HepG2 (cell line): ENCODE data around the gene ZNF524. TPM values are rescaled to one million over a fixed set of nuclear protein-coding genes. Genes with fewer than 3 reads are reported as not detected.

Experiments used
- GMEB2 ChIP-seq: IDR thresholded peaks from 2 replicates; pipeline ENCODE4 v1.6.1; 2016; ENCODE audit warnings: missing biosample characterization, missing genetic modification reagents, low read depth
- IRX3 ChIP-seq: sonication (generic); formaldehyde crosslinking; IDR thresholded peaks from 2 replicates; pipeline ENCODE4 v1.8.1; 2023; ENCODE audit warnings: mild to moderate bottlenecking, low read depth, missing genetic modification reagents, borderline replicate concordance
- JDP2 ChIP-seq: sonication (generic); formaldehyde crosslinking; IDR thresholded peaks from 2 replicates; pipeline ENCODE4 v1.8.1; 2022; ENCODE audit warnings: missing genetic modification reagents, borderline replicate concordance
- KAT7 ChIP-seq: IDR thresholded peaks from 2 replicates; pipeline ENCODE4 v1.6.1; 2018; ENCODE audit warnings: borderline replicate concordance, missing compliant biosample characterization
- MIER2 ChIP-seq: IDR thresholded peaks from 2 replicates; pipeline ENCODE4 v1.6.1; 2016; ENCODE audit warnings: missing biosample characterization, missing genetic modification reagents
- POLR2A ChIP-seq, 2 experiments: IDR thresholded peaks; 2 replicates each; pipeline ENCODE4 v1.6.1; 2011; ENCODE audit warnings: low read depth in 2 of 2, low read length in 2 of 2, mild to moderate bottlenecking in 1 of 2, moderate library complexity in 1 of 2; ENCODE audit not compliant: insufficient read depth in 1 of 2
- REL ChIP-seq: sonication (generic); formaldehyde crosslinking; conservative IDR thresholded peaks from 2 replicates; pipeline ENCODE4 v1.8.0; 2022; ENCODE audit warnings: mild to moderate bottlenecking, missing genetic modification reagents, moderate library complexity
- REXO4 ChIP-seq: sonication (generic); formaldehyde crosslinking; IDR thresholded peaks from 2 replicates; pipeline ENCODE4 v1.8.0; 2022; ENCODE audit warnings: missing genetic modification reagents, mild to moderate bottlenecking, borderline replicate concordance
- SIX4 ChIP-seq: sonication (generic); formaldehyde crosslinking; IDR thresholded peaks from 2 replicates; pipeline ENCODE4 v1.4.0; 2020; ENCODE audit warnings: missing genetic modification reagents
- SMAD1 ChIP-seq: sonication (generic); formaldehyde crosslinking; IDR thresholded peaks from 2 replicates; pipeline ENCODE4 v1.4.0; 2020; ENCODE audit warnings: missing genetic modification reagents, low read depth, mild to moderate bottlenecking, borderline replicate concordance
- SMARCC2 ChIP-seq: fragments of 450-650 bp; IDR thresholded peaks from 2 replicates; pipeline ENCODE4 v1.6.1; 2017; ENCODE audit warnings: antibody characterized with exemption, mild to moderate bottlenecking
- SNRNP70 ChIP-seq: fragments of 200-400 bp; formaldehyde crosslinking; IDR thresholded peaks from 2 replicates; pipeline ENCODE4 v1.6.1; 2017; ENCODE audit warnings: mild to moderate bottlenecking, low read depth, low read length, moderate library complexity
- SP1 ChIP-seq, 2 experiments: fragments of 450-650 bp in 1 of 2; sonication (generic) in 1 of 2; formaldehyde crosslinking in 1 of 2; IDR thresholded peaks; 2 replicates each; pipeline versions ENCODE4 v1.4.0 to v1.6.1; 2016 to 2020; ENCODE audit warnings: missing genetic modification reagents in 1 of 2
- SP2 ChIP-seq: sonication (generic); formaldehyde crosslinking; IDR thresholded peaks from 2 replicates; pipeline ENCODE4 v1.5.1; 2020; ENCODE audit warnings: mild to moderate bottlenecking, missing genetic modification reagents
- TEF ChIP-seq: sonication (generic); formaldehyde crosslinking; IDR thresholded peaks from 2 replicates; pipeline ENCODE4 v1.5.0; 2020; ENCODE audit warnings: missing genetic modification reagents
- ZNF225 ChIP-seq: sonication (generic); formaldehyde crosslinking; IDR thresholded peaks from 2 replicates; pipeline ENCODE4 v1.4.0; 2020; ENCODE audit warnings: mild to moderate bottlenecking, missing genetic modification reagents
- ZNF274 ChIP-seq: sonication (generic); formaldehyde crosslinking; IDR thresholded peaks from 2 replicates; pipeline ENCODE4 v1.5.1; 2020; ENCODE audit warnings: mild to moderate bottlenecking, missing genetic modification reagents
- ZNF317 ChIP-seq: sonication (generic); formaldehyde crosslinking; IDR thresholded peaks from 2 replicates; pipeline ENCODE4 v1.5.0; 2020; ENCODE audit warnings: mild to moderate bottlenecking, missing genetic modification reagents
- ZNF383 ChIP-seq: sonication (generic); formaldehyde crosslinking; IDR thresholded peaks from 2 replicates; pipeline ENCODE4 v1.4.0; 2020; ENCODE audit warnings: missing genetic modification reagents, mild to moderate bottlenecking, borderline replicate concordance
- ZNF567 ChIP-seq: sonication (generic); formaldehyde crosslinking; IDR thresholded peaks from 2 replicates; pipeline ENCODE4 v1.8.1; 2023; ENCODE audit warnings: mild to moderate bottlenecking, missing genetic modification reagents, borderline replicate concordance
- ZNF770 ChIP-seq: sonication (generic); formaldehyde crosslinking; IDR thresholded peaks from 2 replicates; pipeline ENCODE4 v1.5.0; 2020; ENCODE audit warnings: mild to moderate bottlenecking, missing genetic modification reagents
- ZNF841 ChIP-seq: sonication (generic); formaldehyde crosslinking; IDR thresholded peaks from 2 replicates; pipeline ENCODE4 v1.8.1; 2023; ENCODE audit warnings: missing genetic modification reagents, borderline replicate concordance
- polyA plus RNA-seq, 8 experiments: library from polyadenylated mRNA; depleted of rRNA in 3 of 8; stranded (reverse) in 7 of 8; unstranded in 1 of 8; fragments of >200 nt; fragmentation: Illumina TruSeq in 4 of 8; extraction: Trizol in 4 of 8; gene quantifications; 2 replicates each; pipeline versions ENCODE4 v1.2.1 to v1.2.3, GENCODE V29; 2011 to 2016; ENCODE audit warnings: low read depth in 4 of 8, missing spikeins in 1 of 8, mixed read lengths in 1 of 8; ENCODE audit not compliant: insufficient read depth in 1 of 8
- total RNA-seq, 5 experiments: library from RNA; depleted of rRNA; stranded (reverse); fragments of >200 nt; fragmentation: Illumina TruSeq; extraction: Trizol; gene quantifications; 2 replicates each; pipeline ENCODE4 v1.2.3, GENCODE V29; 2016; ENCODE audit warnings: low read depth in 1 of 5
- TF ChIP-seq, protein P1 (sequence below): sonication (generic); formaldehyde crosslinking; IDR thresholded peaks from 2 replicates; pipeline ENCODE4 v1.5.0; 2020; ENCODE audit warnings: mild to moderate bottlenecking, low read depth, missing genetic modification reagents, borderline replicate concordance
- TF ChIP-seq, protein P2 (sequence below): sonication (generic); formaldehyde crosslinking; IDR thresholded peaks from 2 replicates; pipeline ENCODE4 v1.4.0; 2020; ENCODE audit warnings: mild to moderate bottlenecking, missing genetic modification reagents

Gene ZNF524
- total and polyA plus RNA-seq, 2 of the 13 experiments (the other 11 are each of a cell fraction or from before 2014, with no cell fraction given), result 3.2 to 4.6 TPM

- TF ChIP-seq GMEB2 (CRISPR knock-in tag) (no peak), ZNF274 (CRISPR knock-in tag) (peak; percentile 68), POLR2A (IDR thresholded peaks at IDR 0.05; ENCODE audit: insufficient read depth in 1 of 2, low read depth in 2 of 2, low read length in 2 of 2) (peak in 1 of 2 experiments; percentile 18; a peak in 2 of 4 replicates), KAT7 (CRISPR knock-in tag) (peak; percentile 34; the same call in 1 of the 2 replicates), ZNF841 (no peak), TEF (CRISPR knock-in tag) (no peak), ZNF770 (no peak), SIX4 (CRISPR knock-in tag) (no peak), SMARCC2 (no peak), ZNF567 (CRISPR knock-in tag) (no peak), SMAD1 (CRISPR knock-in tag) (no peak), ZNF383 (CRISPR knock-in tag) (no peak), REL (no peak), SP2 (CRISPR knock-in tag) (no peak), SNRNP70 (no peak), SP1 (IDR thresholded peaks at IDR 0.05) (peak; percentile 55; the same call in 1 of the 2 replicates), SP1 (CRISPR knock-in tag; IDR thresholded peaks at IDR 0.05) (peak; percentile 83), ZNF317 (CRISPR knock-in tag) (peak; percentile 52; the same call in 1 of the 2 replicates), IRX3 (CRISPR knock-in tag) (peak; percentile 67; the same call in 1 of the 2 replicates), ZNF225 (CRISPR knock-in tag) (0 out of 2 replicates have a peak, but pooled peaks have one; percentile 27), JDP2 (CRISPR knock-in tag) (no peak), REXO4 (CRISPR knock-in tag) (no peak), MIER2 (CRISPR knock-in tag) (no peak)
- TF ChIP-seq, protein P1, sequence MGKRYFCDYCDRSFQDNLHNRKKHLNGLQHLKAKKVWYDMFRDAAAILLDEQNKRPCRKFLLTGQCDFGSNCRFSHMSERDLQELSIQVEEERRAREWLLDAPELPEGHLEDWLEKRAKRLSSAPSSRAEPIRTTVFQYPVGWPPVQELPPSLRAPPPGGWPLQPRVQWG (CRISPR knock-in tag), result no peak
- TF ChIP-seq, protein P2, sequence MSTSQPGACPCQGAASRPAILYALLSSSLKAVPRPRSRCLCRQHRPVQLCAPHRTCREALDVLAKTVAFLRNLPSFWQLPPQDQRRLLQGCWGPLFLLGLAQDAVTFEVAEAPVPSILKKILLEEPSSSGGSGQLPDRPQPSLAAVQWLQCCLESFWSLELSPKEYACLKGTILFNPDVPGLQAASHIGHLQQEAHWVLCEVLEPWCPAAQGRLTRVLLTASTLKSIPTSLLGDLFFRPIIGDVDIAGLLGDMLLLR (CRISPR knock-in tag), result no peak
These were observed 1.2 kb upstream of the ZNF524 start (continued) for GRCh38 chr19:55598719-55599467.
